ENCODE results near the gene SLFN11.
"Not testable (repeated sequence)": the region's sequence is repeated elsewhere in the genome, so short reads cannot be mapped to it uniquely, and the experiment has no call there.

The SLFN11 gene

DNA sequence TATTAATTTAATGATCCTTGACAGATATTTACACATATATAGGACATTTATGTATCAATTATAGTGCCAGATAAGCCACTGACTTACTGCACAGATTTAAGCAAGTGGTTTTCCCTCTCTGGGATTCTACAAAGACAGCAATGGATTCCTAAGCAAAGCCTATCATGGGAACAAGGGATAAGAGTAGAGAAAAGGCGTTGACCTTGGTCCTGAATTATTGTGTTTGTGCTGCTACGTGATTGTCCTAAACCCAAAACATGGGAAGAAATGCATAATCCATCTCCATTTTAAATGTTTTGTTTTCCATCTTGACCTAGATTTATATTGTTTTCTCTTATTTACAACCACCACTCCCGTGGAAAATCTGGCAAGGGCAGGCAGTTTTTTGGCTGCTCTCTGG, 14.0 kb downstream of the SLFN11 start:
- DNase-seq: no peak

DNA sequence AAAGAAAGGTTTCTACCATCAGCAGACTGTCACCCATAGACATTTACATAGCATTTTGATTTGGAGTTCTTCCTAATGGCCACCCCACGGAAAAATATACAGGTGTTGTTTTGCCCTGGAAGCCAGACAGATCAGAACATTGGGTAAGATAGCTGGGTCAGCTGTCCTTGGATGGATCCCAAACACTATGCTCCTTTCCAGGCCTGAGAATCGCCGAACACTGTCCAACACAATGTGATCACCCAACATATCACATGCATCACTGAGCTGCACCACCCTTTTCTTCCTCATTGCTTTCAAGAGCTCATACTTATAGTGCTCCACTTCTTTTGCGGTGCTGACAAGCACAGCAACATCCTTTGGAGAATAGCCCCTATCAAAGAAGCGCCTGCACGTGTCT, 21.1 kb downstream of the SLFN11 start:
- no peak for DNase-seq

DNA sequence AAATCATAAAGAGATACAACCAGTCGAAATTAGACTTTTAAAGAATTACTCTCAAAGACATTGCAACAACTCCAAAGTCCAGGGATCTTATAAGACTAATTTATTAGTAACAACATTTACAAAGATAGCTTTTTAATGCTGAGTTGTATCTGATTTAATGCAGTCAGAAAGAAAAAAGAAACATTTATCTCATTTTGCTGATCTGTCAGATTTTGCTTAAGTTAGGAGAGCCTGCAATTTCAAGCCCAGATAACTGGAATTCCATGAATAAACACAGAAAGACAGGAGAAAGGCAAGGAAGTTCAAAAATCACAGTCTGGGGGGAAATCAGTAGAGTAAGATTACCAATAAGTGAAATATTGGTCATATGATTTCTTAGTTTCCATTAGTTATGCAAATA, 22.9 kb downstream of the SLFN11 start:
- DNase-seq: no peak

DNA sequence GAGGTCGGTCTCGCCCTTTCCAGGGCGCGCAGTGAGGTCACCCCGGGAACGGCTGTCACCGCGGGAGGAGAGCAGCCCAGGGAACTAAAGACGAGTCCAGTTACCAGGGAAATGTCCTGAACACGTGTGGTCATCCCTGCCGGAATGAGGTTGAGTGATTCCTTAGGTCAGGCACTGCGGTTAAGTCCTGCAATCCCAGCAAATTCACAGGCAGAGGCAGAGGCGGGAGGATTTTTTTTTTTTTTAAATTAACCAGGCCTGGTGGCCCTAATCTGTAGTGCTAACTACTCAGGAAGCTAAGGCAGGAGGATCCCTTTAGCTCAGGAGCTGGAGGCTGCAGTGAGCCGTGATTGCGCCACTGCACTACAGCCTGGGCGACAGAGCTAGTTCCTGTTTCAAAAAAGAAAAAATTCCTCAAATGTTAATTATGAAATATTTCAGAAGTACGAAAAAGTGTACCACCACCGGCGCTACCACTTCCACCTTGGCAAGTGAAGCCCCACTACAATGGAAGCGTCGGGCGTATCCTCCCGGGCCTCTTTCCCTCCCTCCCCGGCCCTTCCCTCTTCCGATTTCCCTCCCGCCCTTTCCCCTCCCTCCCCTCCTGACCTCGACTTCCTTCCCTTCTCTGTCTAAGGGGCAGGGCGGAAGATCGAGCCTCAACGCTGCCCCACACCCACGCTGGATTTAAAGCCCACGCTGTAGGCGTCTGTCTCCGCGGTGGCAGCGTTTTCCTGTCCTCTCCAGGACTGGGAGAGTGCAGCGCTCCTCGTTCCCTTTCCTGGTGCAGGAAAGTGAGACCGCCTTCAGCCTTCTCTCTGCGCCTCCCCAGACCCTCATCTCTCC, 27.3 kb downstream of the SLFN11 start:
- peak; percentile 20 for DNase-seq

DNA sequence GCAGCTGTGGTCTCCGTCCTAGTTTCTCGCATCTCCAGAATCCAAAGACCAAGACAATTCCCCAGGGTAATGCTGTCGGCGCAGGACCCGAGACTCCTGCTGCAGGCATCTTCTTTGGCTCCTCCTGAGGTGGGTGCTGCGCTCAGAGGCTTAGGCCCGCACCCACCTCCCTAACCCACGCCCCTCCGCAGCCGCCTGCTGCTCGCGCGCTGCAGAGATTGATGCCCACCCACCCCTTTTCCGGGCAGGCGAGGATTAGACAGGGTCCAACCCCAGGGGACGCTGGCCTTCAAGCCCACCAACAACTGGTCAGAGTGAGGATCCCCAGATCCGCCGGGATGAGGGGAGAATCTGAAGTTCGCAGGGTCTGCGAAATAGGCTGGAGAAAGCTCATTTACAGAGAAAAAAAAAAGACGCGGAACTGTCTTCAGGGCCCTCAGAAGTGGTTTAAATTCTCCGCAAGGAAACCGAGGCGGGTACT, 27.9 kb downstream of the SLFN11 start:
- no peak for DNase-seq

DNA sequence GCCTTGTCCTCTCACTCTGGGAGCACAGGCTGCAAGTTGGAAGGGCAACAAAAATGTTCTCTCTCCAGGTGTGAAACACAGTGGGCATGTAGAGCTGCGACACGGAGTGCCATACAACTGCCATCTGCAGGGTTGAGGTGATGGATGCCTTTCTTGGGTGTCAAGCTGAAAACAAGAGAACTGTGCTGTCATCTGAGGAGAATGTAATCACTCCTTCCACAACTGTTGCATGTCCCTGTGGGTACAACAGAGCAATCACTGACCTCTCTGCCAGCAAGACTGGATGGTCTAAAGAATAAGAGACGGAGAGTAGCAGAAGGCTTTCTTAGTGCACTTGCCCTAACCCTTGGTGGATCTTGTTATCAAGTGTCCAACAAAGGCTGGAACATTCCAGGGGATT, 29.2 kb downstream of the SLFN11 start:
- DNase-seq: no peak

DNA sequence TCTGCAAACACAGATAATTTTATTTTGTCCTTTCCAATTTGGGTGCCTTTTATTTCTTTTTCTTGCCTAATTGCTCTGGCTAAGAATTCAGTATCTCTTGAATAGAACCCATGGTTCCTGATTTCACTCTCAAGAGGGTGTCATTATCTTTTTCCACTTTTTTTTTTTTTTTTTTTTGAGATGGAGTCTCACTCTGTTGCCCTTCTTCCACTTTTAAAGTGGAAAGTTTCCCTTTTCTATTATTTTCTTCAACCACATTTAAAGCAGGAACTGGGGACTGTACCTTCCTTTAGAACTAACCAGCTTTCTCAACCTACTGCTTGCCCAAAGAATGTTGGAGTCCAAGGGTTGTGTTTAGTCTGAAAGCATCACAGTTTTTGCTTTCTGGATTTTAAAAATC, 31.1 kb downstream of the SLFN11 start:
- no peak for DNase-seq

DNA sequence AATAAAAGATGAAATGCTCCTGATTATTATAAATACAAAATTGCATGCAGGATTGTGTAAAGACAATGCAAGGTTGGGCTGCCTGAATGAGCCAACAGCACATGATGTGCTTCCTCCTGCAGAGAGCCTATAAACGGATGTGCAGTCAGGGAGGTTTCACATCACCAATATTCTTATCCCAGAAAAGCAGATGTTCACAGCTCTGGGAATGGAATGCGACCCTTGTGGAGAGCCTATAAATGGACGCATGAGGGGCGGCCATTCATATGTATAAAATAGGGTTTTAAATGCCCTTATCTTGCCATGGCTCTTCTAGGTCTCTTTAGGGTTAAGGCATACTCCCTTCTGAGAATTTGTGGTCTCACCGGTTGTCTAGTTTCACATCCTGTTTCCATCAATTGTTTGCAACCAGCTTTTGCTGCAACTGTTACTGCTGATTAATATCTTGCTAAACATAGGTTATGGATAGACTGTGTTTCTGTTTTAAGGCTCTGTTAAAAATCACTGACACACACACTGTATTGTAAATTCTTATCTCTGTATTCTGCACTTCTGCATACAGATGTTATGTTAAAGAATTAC, 31.9 kb downstream of the SLFN11 start:
- DNase-seq: peak; percentile 84

DNA sequence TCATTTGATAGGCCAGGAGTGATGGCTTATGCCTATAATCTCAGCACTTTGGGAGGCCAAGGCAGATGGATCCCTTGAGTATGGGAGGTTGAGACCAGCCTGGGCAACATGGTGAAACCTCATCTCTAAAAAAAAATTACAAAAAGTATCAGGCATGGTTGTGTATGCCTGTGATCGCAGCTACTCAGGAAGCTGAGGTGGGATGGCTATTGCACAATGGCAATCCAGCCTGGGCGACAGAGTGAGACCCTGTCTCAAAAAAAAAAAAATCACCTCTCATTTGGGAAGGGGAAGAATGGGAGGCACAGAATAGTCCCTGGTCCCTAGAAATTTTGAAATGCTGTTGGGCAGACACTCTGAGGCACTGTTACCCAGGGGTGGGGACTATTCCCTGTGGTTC, 35.2 kb downstream of the SLFN11 start:
- DNase-seq: no peak

DNA sequence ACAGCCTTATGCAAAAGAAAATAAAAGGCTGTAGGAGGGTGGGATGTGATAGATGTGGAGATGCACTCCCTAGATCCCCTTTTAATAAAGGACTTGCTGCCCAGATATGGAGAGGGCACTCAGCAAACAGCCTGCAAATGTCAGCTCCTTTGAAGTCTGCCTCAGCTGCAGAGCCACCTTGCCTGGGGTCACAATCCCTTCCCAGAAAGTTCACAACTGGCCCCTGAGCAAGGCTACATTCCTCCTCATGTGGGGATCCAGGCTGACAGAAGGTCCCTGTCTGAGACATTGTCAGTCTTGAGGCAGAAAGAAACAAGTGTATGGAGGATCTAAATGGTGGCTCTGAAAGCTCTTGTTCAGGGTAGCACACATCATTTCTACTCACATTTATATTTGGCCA, 36.1 kb downstream of the SLFN11 start:
- DNase-seq: no peak

DNA sequence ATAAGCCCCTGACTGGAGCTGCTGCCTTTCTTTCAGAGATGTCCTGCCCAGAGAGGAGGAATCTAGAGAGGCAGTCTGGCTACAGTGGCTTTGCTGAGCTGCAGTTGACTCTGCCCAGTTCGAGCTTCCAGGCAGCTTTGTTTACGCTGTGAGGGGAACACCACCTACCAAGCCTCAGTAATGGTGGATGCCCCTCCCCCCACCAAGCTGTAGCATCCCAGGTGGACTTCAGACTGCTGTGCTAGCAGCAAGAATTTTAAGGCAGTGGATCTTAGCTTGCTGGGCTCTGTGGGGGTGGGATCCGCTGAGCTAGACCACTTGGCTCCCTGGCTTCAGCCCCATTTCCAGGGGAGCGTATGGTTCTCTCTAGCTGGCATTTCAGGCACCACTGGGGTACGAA, 39.8 kb downstream of the SLFN11 start:
- not testable (repeated sequence) for DNase-seq

DNA sequence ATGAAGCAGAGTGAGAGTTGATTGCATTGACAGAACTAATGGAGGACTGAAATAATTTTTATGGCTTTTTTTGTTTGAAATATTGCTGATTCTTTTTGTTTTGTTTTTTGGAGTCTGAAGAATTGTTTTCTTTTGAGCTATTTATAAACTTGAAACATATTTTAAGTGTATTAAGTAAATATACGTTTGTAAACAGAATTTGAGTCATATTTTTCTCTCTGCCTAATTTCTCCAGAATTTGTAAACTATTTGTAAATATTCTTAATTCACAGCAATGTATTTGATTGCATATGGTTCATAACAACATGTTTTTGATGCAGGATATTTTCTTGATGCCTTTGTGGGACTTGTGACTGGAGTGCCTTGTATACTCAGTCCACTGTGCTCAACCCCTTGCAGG, 50.7 kb downstream of the SLFN11 start:
- DNase-seq: no peak

DNA sequence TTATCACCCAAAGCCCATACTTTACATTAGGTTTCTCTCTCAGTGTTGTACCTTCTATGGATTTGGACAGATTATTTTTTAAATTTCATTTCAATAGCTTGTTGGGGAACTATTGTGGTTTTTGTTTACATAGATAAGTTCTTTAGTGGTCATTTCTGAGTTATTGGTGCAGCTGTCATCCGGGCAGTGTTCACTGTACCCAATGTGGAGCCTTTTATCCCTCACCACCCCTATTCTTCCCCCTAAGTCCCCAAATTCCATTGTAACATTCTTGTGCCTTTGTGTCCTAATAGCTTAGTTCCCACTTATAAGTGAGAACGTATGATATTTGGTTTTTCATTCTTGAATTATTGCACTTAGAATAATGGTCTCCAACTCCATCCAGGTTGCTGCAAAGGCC, 57.5 kb downstream of the SLFN11 start:
- no peak for DNase-seq

DNA sequence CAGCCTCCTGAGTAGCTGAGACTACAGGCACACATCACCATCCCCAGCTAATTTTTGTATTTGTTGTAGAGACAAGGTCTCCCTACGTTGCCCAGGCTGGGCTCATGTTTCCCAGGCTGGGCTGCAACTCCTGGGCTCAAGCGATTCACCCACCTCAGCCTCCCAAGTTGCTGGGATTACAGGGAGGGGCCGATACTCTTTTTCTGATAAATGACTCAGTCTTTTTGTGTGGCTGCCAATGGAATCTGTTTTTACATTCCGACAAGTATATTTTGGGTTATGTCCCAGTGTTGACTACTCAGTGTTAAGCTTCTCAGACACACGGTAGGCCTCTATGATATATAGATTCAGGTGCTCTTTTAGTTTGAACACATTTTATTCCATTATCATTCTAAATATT, 58.1 kb downstream of the SLFN11 start:
- DNase-seq: no peak

DNA sequence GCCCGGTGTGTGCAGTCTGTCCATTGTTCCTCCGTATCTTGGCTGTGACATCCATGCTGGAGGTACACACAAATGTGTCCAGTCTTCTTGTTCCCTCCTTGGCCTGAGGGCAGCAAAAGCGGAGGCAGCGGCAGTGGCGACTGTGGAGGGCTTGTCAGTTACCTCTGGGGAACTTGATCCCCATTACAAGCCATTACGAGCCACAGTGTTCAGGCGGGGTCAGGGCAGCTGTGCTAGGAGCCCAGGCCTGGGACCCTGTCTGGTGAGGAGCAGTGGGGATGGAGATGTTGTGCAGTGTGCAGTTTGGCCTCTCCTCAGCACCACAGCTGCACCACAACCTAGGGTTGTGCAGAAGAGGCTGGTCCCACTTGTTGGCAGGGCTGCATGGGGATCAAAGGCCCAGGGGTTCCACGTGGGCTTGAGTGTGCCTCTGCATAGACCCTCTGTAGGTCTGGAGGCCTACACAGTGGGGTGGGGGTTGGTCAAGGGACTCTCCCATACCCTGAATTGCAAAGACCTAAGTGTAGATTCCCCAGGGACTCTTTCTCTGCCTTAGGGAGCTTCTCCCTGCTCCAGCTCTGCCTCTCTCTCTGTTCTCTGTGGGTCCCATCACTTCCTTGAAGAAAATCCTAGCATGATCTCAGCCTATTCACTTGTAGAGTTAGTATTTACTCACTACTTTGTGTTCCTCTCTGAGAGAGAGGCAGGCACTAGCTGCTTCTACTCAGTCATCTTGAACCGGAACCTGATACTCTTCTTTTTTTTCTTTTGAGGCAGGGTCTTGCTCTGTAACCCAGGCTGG, 58.8 kb downstream of the SLFN11 start:
- no peak for DNase-seq

DNA sequence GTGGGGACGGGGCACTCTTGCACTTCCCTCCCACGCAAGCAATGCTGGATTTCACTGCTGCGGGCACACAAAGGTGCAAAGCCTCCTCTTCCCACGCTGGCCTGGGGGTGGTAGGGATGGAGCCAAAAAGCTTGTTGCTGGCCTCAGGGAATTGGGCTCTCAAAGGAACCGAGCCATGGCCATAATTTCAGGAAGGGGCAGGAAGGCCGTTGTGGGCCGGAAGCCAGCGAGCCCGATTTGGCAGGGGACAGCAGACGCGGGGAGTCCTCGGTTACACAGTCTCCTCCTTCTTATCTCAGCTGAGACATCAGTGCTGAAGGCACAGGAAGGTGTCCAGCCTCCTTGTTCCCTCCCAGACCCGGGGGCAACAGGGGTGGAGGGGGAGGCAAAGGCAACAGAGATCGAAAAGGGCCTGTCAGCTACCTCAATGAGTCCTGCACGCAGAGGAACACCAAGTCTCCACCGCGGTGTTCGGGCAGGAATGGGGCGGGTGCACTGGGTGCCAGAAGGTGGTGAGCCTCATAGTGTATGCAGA, 59.5 kb downstream of the SLFN11 start:
- no peak for DNase-seq

DNA sequence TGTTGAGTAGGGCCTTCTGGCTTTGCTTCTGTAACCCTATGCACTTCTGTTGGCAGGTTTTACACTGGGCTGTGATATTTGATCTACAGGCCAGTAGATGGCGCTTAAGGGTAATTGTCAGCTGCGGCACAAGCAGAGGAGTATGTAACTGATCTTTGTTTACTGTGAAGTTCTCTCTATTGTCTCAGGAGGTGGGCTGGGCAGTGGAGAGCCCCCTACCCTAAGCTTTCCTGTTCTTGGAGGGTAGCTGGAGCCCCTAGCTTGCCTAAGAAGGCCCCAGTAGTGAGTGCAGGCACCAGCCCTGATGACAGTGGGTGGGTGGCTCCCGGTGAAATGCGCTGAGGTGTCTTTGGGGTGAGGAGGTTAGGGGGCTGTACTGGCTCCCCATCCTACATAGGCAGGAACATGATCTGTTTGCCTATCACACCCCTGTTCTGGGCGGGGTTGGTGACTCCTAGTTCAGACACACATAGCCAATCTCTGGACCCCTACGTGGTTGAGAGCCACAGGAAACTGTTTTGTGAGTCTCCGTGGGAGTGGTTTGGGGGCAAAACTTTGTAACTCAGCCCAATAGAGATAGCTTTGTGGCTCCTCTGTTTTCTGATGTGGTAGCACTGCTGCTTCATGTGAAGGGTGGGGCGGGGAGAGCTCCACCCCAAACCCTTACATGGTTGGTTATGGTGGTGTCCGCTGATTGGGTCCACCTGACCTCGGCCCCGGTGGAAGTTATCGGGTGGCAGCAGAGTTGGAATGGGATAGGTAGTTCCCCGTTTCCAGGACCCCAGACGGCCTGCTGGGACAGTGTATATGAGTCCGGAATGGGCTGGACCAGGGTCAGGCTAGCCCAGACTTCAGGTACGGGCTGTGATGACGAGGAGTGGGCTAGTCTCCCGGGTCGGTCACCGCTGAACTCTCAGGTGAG, 60.4 kb downstream of the SLFN11 start:
- peak; percentile 82 for DNase-seq

DNA sequence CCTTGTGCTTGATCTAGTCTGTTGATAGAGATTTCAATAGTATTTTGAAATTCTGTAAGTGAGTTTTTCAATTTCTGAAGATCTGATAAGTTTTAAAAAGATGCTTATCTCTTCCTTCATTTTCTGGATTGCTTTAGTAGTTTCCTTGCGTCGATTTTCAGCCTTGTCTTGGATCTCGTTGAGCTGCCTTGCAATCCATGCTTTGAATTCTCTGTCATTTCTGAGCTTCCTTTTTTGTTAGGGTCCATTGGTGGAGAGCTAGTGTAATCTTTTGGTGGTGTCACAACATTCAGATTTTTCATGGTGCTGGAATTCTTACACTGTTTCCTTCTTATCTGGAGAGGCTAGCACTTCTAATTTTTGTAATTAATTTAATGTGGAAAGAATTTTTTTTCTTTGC, 61.1 kb downstream of the SLFN11 start:
- no peak for DNase-seq

DNA sequence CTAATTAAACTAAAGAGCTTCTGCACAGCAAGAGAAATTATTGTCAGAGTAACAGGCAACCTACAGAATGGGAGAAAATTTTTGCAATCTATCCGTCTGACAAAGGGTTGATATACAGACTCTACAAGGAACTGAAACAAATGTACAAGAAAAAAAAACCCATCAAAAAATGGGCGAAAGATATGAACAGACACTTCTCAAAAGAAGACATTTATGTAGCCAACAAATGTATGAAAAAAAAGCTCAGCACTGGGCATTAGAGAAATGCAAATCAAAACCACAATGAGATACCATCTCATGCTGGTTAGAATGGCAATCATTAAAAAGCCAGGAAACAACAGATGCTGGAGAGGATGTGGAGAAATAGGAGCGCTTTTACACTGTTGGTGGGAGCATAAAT, 64.1 kb downstream of the SLFN11 start:
- DNase-seq: not testable (repeated sequence)
